OCI-LY3 (cell line): ENCODE measurements around the gene ZNF619.

Source experiments
- CTCF ChIP-seq: fragments of 200-600, 300-600 bp; sonication (generic); IDR thresholded peaks from 2 replicates; pipeline ENCODE4 v1.5.1; 2014; ENCODE audit warnings: antibody characterized with exemption, low read length, low read depth
- EZH2phosphoT487 ChIP-seq: fragments of 200-600 bp; shearing (Covaris generic); IDR thresholded peaks from 2 replicates; pipeline ENCODE4 v1.6.1; 2018; ENCODE audit warnings: antibody characterized with exemption, mixed run types, low read depth

GRCh38 chr3:40487172-40487571 lies 10.2 kb downstream of the ZNF619 start:
- TF ChIP-seq CTCF (no peak), EZH2phosphoT487 (no peak)
